NCI-H1436 (cell line): ENCODE results near the gene SUSD5.
A peak's percentile ranks its signal among the peaks of the same experiment; 100 is the strongest.
"Not testable (repeated sequence)": the region's sequence is repeated elsewhere in the genome, so short reads cannot be mapped to it uniquely, and the experiment has no call there.

Source experiments
- DNase-seq: peaks from one replicate; lab custom pipeline; 2025; lab: John Stamatoyannopoulos, UW

Gene SUSD5

DNA sequence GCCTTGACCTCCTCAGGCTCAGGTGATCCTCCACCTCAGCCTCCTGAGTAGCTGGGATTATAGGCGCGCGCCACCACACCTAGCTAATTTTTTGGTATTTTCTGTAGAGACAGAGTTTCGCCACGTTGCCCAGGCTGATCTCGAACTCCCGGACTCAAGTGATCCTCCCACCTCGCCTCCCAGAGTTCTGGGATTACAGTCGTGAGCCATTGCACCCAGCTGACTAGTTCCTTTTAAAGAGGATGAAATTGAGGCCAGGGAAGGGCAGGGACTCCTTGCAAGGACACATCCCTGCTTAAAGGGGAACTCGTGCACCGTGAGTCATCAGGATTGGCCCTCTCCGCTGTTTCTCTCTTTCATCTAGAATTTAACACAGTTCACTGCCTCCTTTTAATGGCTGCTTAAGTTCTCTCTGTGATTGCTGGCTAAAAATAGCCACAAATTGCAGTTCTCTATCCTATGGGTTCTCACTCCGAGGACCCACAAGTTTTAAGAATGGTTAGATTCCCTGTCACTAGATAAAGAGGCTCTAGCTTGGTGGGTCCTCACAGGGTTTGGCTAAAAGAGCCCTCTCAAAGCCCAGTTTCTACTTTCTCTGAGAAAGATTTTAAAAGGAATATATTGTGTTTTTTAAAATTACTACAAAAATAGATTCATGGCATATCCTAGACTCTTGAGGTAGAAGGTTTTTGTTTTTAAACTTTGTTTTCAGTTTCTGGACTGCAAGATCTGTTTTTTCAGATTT lies 103.4 kb downstream of the SUSD5 start:
- no peak for DNase-seq

- DNase-seq: no peak
Observed at GRCh38 chr3:33114622-33115023, 104.0 kb downstream of the SUSD5 start.

- peak; percentile 53 for DNase-seq
Observed at GRCh38 chr3:33113772-33114621, 104.6 kb downstream of the SUSD5 start, which contains the start of gene CRTAP. TSS of gene CRTAP (plus strand) at chr3:33114014. CDS start at chr3:33114078, 64 bp downstream.

DNA sequence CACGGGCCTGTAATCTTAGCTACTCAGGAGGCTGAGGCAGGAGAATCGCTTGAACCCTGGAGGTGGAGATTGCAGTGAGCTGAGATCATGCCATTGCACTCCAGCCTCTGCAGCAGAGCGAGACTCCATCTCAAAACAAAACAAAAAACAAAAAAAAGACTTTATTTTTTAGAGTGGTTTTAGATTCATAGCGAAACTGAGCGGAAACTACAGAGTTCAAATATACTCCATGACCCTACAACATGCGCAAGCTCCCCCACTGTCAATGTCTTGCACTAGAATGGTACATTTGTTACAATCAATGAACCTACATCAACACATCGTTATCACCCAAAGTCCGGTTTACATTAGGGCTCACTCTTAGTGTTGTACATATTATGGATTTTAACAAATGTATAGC lies 107.0 kb downstream of the SUSD5 start:
- DNase-seq: no peak

DNA sequence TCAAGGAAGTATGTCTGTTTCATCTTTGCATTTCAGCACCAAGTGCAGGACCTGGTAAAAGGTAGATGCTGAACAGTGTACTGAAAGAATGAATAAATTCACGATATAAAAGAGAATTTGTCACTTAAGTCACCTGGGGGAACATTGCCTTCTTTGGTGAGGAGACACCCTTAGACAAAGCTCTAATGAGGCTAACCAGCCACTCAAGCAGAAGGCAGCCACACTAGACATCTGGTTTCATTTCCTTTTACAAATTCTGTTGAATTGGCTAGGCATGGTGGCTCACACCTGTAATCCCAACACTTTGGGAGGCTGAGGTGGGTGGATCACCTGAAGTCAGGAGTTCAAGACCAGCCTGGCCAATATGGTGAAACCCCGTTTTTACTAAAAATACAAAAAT lies 111.8 kb downstream of the SUSD5 start:
- not testable (repeated sequence) for DNase-seq

- DNase-seq: no peak
Observed at GRCh38 chr3:33105341-33105948, 113.2 kb downstream of the SUSD5 start.

DNA sequence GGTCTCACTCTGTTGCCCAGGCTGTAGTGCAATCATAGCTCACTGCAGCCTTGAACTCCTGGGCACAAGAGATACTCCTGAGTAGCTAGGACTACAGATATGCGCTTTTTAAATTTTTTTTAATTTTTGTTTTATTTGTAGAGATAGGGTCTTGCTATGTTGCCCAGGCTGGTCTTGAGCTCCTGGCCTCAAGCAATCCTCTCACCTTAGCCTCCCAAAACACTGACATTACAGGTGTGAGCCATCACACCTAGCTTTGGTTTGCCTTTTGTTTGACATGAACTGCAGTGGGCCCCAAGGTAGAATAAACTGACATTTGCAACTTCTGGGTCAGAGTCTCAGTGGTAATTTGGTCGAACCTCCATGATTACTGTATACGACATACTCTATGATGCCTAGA lies 113.8 kb downstream of the SUSD5 start:
- DNase-seq: no peak

DNA sequence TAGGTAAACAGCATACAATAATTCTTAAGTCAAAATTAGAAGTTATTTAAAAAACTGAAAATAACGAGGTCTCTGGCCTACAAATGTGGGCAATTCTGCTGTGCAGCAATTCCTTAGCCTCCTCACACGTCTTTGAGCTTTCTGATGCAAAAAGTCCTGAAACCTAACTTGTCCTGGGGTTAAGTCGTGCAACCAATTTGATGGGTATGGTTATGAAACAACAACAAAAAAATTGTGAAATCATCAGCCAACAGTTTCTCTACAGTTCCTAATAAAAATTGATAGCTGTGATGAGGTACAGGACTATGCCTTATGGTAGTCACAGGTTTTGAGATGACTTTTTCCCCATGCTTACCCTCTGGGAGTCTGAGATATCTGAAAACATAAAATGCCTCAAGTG lies 115.1 kb downstream of the SUSD5 start:
- no peak for DNase-seq

DNA sequence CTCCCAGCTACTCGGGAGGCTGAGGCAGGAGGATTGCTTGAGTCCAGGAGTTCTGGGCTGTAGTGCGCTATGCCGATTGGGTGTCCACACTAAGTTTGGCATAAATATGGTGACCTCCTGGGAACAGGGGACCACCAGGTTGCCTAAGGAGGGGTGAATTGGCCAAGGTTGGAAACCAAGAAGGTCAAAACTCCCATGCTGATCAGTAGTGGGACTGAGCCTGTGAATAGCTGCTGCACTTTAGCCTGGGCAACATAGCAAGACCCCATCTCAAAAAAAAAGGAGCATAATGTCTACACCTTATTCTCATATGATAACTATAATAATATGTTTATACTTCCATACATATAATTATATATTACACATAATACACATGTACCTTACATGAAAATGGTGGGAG lies 115.6 kb downstream of the SUSD5 start:
- no peak for DNase-seq

DNA sequence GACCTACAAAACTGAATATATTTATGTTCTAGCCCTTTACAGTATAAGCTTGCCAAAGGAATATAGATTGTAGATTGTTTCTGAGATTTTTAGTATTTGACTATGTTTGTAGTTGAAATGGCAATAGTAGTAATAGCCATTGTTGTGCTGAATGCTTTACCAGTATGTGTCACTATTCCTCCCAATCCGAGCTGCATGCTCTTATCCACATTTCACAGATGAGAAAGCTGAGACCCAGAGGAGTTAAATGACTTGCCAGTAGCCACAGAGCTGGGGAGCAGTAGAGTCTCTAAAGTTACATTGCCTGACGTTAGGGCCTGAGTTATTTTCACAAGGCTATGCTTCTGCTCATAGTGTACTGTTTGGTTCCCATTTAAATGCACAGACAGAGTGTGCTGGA lies 118.4 kb downstream of the SUSD5 start:
- no peak for DNase-seq
